Astrocyte (in vitro differentiated cells and primary cell): ENCODE results near the gene ZNF558. TPM values are rescaled to one million over a fixed set of nuclear protein-coding genes. Genes with fewer than 3 reads are reported as not detected.

ENCODE experiments used
- DNase-seq: peaks from one replicate; pipeline ENCODE4 v3.0.0-alpha.2; 2010; ENCODE audit warnings: low read depth
- FAIRE-seq: peaks from 2 replicates; lab custom pipeline; 2011; peaks lifted over from hg19 to GRCh38; lab: Jason Lieb, UNC
- H2AFZ ChIP-seq: 2 replicates; pipeline ENCODE4 v1.6.0; 2012; ENCODE audit warnings: low read depth, low read length, inconsistent platforms
- H3K27ac ChIP-seq: 2 replicates; pipeline ENCODE4 v1.5.1; 2011; ENCODE audit warnings: low read depth, low read length, inconsistent platforms
- H3K27me3 ChIP-seq: 2 replicates; pipeline ENCODE4 v1.6.0; 2011; ENCODE audit warnings: low read length, inconsistent platforms; ENCODE audit not compliant: insufficient read depth
- H3K36me3 ChIP-seq: 2 replicates; pipeline ENCODE4 v1.5.1; 2011; ENCODE audit warnings: low read length, inconsistent platforms; ENCODE audit not compliant: insufficient read depth
- H3K4me1 ChIP-seq: 2 replicates; pipeline ENCODE4 v1.5.1; 2011; ENCODE audit warnings: low read length, inconsistent platforms; ENCODE audit not compliant: insufficient read depth
- H3K4me2 ChIP-seq: 2 replicates; pipeline ENCODE4 v1.6.0; 2012; ENCODE audit warnings: low read length, inconsistent platforms
- H3K4me3 ChIP-seq: 2 replicates; pipeline ENCODE4 v1.5.1; 2011; ENCODE audit warnings: low read depth, mild to moderate bottlenecking, low read length, inconsistent platforms; ENCODE audit not compliant: insufficient read depth
- H3K79me2 ChIP-seq: 2 replicates; pipeline ENCODE4 v1.6.0; 2012; ENCODE audit warnings: mild to moderate bottlenecking, low read length, inconsistent platforms; ENCODE audit not compliant: insufficient read depth
- H3K9ac ChIP-seq: 2 replicates; pipeline ENCODE4 v1.6.0; 2012; ENCODE audit warnings: mild to moderate bottlenecking, low read length, inconsistent platforms
- H3K9me3 ChIP-seq: 2 replicates; pipeline ENCODE4 v1.5.1; 2012; ENCODE audit warnings: low read depth, mild to moderate bottlenecking, low read length, inconsistent platforms; ENCODE audit not compliant: insufficient read depth
- H4K20me1 ChIP-seq: 2 replicates; pipeline ENCODE4 v1.6.0; 2012; ENCODE audit warnings: low read length, inconsistent platforms; ENCODE audit not compliant: insufficient read depth
- H3K27ac Mint-ChIP-seq: one replicate; pipeline ENCODE4 v1.8.0; 2021; ENCODE audit warnings: mild to moderate bottlenecking, mixed read lengths; ENCODE audit not compliant: unreplicated experiment
- H3K27me3 Mint-ChIP-seq: one replicate; pipeline ENCODE4 v1.8.0; 2021; ENCODE audit warnings: low read depth, mixed read lengths; ENCODE audit not compliant: unreplicated experiment
- H3K36me3 Mint-ChIP-seq: one replicate; pipeline ENCODE4 v1.8.0; 2021; ENCODE audit warnings: low read depth, mixed read lengths; ENCODE audit not compliant: unreplicated experiment
- H3K4me1 Mint-ChIP-seq: one replicate; pipeline ENCODE4 v1.8.0; 2021; ENCODE audit warnings: low read depth, mixed read lengths; ENCODE audit not compliant: unreplicated experiment
- H3K4me3 Mint-ChIP-seq: one replicate; pipeline ENCODE4 v1.8.0; 2021; ENCODE audit warnings: mild to moderate bottlenecking, moderate library complexity, mixed read lengths; ENCODE audit not compliant: unreplicated experiment
- H3K9me3 Mint-ChIP-seq: one replicate; pipeline ENCODE4 v1.8.0; 2021; ENCODE audit warnings: mild to moderate bottlenecking, mixed read lengths; ENCODE audit not compliant: unreplicated experiment
- EZH2 ChIP-seq: IDR thresholded peaks from 2 replicates; pipeline ENCODE4 v1.6.1; 2012; ENCODE audit warnings: mild to moderate bottlenecking, low read length, inconsistent platforms; ENCODE audit not compliant: insufficient read depth
- total RNA-seq: library from RNA; stranded (reverse); gene quantifications from 2 replicates; pipeline ENCODE4 v1.2.1, GENCODE V29; 2021
- TF ChIP-seq, protein P1 (sequence below): IDR thresholded peaks from 2 replicates; pipeline ENCODE4 v1.5.1; 2011; ENCODE audit warnings: low read depth, mild to moderate bottlenecking, inconsistent platforms, low read length, moderate library complexity; ENCODE audit not compliant: insufficient read depth

The ZNF558 gene
- total RNA-seq, 1 donor from 2014 or later: not detected

DNA sequence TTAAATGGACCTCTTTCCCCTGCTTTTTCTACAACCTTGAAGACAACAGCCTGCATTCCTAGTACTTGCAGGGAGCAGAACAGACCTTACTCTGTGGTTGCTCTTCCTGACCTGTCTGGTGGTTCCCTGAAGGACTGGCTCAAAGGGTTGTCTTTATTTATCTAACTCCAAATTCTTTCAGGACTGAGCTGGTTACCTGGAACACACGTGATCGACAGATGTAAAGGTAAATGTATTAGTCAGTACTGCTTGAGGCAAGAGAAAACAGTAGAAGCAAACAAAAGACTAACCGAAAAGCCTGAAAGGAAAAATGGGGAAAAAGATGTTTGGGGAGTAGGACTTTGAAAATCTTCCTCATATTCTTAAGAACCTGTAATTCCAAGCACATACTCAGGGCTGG, 17.9 kb downstream of the ZNF558 start:
- Histone ChIP-seq H3K9me3 (peaks cover 55% of the 10 kb centered on the region), H3K4me3 (no peak overlapping the region)
- no peak overlapping the region for H3K27ac Mint-ChIP-seq

DNA sequence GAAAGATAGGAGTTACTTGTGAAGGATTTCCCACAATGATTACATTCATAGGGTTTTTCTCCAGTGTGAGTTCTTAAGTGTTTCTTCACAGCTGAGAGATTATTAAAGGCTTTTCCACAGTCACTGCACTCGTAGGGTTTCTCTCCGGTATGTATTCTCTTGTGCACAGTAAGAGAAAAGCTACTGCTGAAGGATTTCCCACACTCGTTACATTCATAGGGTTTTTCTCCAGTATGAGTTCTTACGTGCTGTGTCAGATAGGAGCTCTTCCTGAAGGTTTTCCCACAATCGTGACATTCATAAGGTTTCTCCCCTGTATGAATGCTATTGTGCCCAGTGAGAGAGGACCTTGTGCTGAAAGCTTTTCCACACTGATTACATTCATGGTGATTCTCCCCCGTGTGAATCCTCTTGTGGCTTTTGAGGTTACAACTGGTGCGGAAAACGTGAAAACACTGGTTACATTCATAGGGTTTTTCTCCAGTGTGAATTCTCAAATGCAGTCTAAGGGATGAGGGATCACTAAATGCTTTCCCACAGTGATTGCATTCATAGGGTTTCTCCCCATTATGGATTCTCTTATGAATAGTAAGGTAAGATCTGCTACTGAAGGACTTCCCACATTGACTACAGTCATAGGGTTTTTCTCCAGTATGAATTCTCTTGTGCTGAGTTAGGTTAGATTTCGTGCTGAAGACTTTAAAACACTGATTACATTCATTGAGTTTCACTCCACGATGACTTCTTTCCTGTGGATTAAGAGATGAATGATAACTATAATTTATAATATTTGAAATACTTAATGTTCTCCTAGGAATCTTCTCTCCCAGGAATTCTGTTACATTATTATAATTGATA, 20.6 kb downstream of the ZNF558 start:
- Histone ChIP-seq H3K4me1 (no peaks in the 10 kb centered on the region), H3K9me3 (peaks cover 62% of the 10 kb centered on the region), H4K20me1 (no peaks in the 10 kb centered on the region), H2AFZ (no peak overlapping the region), H3K27ac (no peak overlapping the region), H3K36me3 (peaks cover 49% of the 10 kb centered on the region), H3K4me2 (no peak overlapping the region), H3K4me3 (no peak overlapping the region), H3K27me3 (no peaks in the 10 kb centered on the region), H3K79me2 (no peaks in the 10 kb centered on the region), H3K9ac (no peak overlapping the region)
- Mint-ChIP-seq H3K9me3 (peaks cover 28% of the 10 kb centered on the region), H3K27ac (no peak overlapping the region), H3K4me3 (no peak overlapping the region), H3K4me1 (no peaks in the 10 kb centered on the region), H3K27me3 (no peaks in the 10 kb centered on the region), H3K36me3 (no peaks in the 10 kb centered on the region)
- no peak for FAIRE-seq
- DNase-seq: peak; percentile 16
- TF ChIP-seq EZH2: no peak
- TF ChIP-seq, protein P1, sequence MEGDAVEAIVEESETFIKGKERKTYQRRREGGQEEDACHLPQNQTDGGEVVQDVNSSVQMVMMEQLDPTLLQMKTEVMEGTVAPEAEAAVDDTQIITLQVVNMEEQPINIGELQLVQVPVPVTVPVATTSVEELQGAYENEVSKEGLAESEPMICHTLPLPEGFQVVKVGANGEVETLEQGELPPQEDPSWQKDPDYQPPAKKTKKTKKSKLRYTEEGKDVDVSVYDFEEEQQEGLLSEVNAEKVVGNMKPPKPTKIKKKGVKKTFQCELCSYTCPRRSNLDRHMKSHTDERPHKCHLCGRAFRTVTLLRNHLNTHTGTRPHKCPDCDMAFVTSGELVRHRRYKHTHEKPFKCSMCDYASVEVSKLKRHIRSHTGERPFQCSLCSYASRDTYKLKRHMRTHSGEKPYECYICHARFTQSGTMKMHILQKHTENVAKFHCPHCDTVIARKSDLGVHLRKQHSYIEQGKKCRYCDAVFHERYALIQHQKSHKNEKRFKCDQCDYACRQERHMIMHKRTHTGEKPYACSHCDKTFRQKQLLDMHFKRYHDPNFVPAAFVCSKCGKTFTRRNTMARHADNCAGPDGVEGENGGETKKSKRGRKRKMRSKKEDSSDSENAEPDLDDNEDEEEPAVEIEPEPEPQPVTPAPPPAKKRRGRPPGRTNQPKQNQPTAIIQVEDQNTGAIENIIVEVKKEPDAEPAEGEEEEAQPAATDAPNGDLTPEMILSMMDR: no peak

More for the DNA sequence above, 17.9 kb downstream of the ZNF558 start:
- no peak for FAIRE-seq
- Histone ChIP-seq H3K27me3 (no peaks in the 10 kb centered on the region), H3K4me1 (no peaks in the 10 kb centered on the region), H2AFZ (no peak overlapping the region), H3K27ac (no peak overlapping the region), H4K20me1 (no peaks in the 10 kb centered on the region), H3K79me2 (no peaks in the 10 kb centered on the region), H3K4me2 (no peak overlapping the region), H3K36me3 (peaks cover 46% of the 10 kb centered on the region), H3K9ac (no peak overlapping the region)
- no peak for DNase-seq
- no peak overlapping the region for H3K4me3 Mint-ChIP-seq
- H3K4me1 Mint-ChIP-seq: no peaks in the 10 kb centered on the region
- peaks cover 15% of the 10 kb centered on the region for H3K9me3 Mint-ChIP-seq
- H3K27me3 Mint-ChIP-seq: no peaks in the 10 kb centered on the region
- H3K36me3 Mint-ChIP-seq: no peaks in the 10 kb centered on the region
- TF ChIP-seq, protein P1: no peak
- no peak for TF ChIP-seq EZH2

DNA sequence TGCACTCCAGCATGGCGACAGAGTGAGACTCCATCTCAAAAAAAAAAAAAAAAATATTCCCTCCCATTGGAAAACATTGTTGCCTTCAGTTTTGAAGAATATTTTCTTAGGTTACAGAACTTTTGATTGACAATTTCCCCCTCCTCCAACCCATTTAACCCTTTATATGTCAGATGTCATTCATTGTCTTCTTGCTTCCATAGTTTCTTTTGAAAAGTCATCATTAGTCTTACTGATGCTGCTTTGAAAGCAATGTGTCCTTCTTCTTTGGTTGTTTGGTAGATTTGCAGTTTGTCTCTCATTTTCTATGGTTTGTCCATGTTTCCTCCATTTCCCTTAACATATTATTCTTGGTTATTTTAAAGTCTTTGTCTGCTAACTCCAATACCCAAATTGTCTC, 25.4 kb downstream of the ZNF558 start:
- Histone ChIP-seq H3K4me1 (no peaks in the 10 kb centered on the region), H3K27ac (no peak overlapping the region), H3K79me2 (no peaks in the 10 kb centered on the region), H3K4me2 (no peak overlapping the region), H3K9me3 (peaks cover 46% of the 10 kb centered on the region), H3K36me3 (peaks cover 28% of the 10 kb centered on the region), H4K20me1 (no peaks in the 10 kb centered on the region), H3K4me3 (no peak overlapping the region), H2AFZ (no peak overlapping the region), H3K9ac (no peak overlapping the region), H3K27me3 (no peaks in the 10 kb centered on the region)
- Mint-ChIP-seq H3K4me1 (no peaks in the 10 kb centered on the region), H3K27me3 (no peaks in the 10 kb centered on the region), H3K36me3 (peaks cover 3% of the 10 kb centered on the region), H3K27ac (no peak overlapping the region), H3K9me3 (peaks cover 37% of the 10 kb centered on the region), H3K4me3 (peak overlapping the region; percentile 5)
- no peak for DNase-seq
- TF ChIP-seq EZH2: no peak
- TF ChIP-seq, protein P1: no peak
- no peak for FAIRE-seq
